CD8-positive, alpha-beta memory T cell (primary cell): ENCODE data around the gene MLEC. TPM values are rescaled to one million over a fixed set of nuclear protein-coding genes. Genes with fewer than 3 reads are reported as not detected.

ENCODE experiments used
- CTCF ChIA-PET: fragments of 350-600 bp; sonication (Branson Sonifier 250); formaldehyde crosslinking; loops from one replicate; lab custom pipeline; 2021; ENCODE audit warnings: antibody characterized with exemption; lab: Charles Lee
- POLR2A ChIA-PET: fragments of 350-600 bp; sonication (Branson Sonifier 250); formaldehyde crosslinking; loops from one replicate; lab custom pipeline; 2021; ENCODE audit warnings: antibody characterized with exemption; lab: Charles Lee
- DNase-seq, 5 donors: peaks; one replicate each; pipeline versions ENCODE4 v3.0.0 to v3.0.0-alpha.2; 2020 to 2022; ENCODE audit warnings: mixed read lengths in 1 of 5
- H3K27ac ChIP-seq: one replicate; pipeline ENCODE4 v1.7.0; 2013; ENCODE audit warnings: low read depth, mild to moderate bottlenecking, low read length, moderate library complexity
- H3K27me3 ChIP-seq: 2 replicates; pipeline ENCODE4 v1.7.0; 2013; ENCODE audit warnings: low read length, mild to moderate bottlenecking; ENCODE audit not compliant: insufficient read depth, poor library complexity, severe bottlenecking
- H3K36me3 ChIP-seq: 2 replicates; pipeline ENCODE4 v1.7.0; 2013; ENCODE audit warnings: mild to moderate bottlenecking, low read length, moderate library complexity; ENCODE audit not compliant: insufficient read depth
- H3K4me1 ChIP-seq: 2 replicates; pipeline ENCODE4 v1.7.0; 2013; ENCODE audit warnings: mild to moderate bottlenecking, low read length, moderate library complexity; ENCODE audit not compliant: insufficient read depth
- H3K4me3 ChIP-seq: 2 replicates; pipeline ENCODE4 v1.7.0; 2013; ENCODE audit warnings: mild to moderate bottlenecking, low read length
- H3K9me3 ChIP-seq: 2 replicates; pipeline ENCODE4 v1.7.0; 2013; ENCODE audit warnings: mild to moderate bottlenecking, low read length
- H3K27ac Mint-ChIP-seq, 8 donors: one replicate each; pipeline ENCODE4 v1.8.0; 2020 to 2021; ENCODE audit warnings: mixed read lengths in 8 of 8, mild to moderate bottlenecking in 6 of 8, inconsistent platforms in 3 of 8, moderate library complexity in 3 of 8
- H3K27me3 Mint-ChIP-seq, 2 donors: one replicate each; pipeline ENCODE4 v1.8.0; 2020 to 2021; ENCODE audit warnings: mixed read lengths in 2 of 2, mild to moderate bottlenecking in 1 of 2, moderate library complexity in 1 of 2
- H3K36me3 Mint-ChIP-seq, 3 donors: one replicate each; pipeline ENCODE4 v1.8.0; 2020 to 2021; ENCODE audit warnings: mixed read lengths in 3 of 3, inconsistent platforms in 1 of 3, mild to moderate bottlenecking in 1 of 3
- H3K4me1 Mint-ChIP-seq, 3 donors: one replicate each; pipeline ENCODE4 v1.8.0; 2020 to 2021; ENCODE audit warnings: mixed read lengths in 3 of 3, inconsistent platforms in 1 of 3, mild to moderate bottlenecking in 1 of 3
- H3K4me3 Mint-ChIP-seq, 7 donors: one replicate each; pipeline ENCODE4 v1.8.0; 2020 to 2021; ENCODE audit warnings: mixed read lengths in 7 of 7, mild to moderate bottlenecking in 6 of 7, moderate library complexity in 4 of 7, inconsistent platforms in 2 of 7
- H3K9me3 Mint-ChIP-seq, 5 donors: one replicate each; pipeline ENCODE4 v1.8.0; 2020 to 2022; ENCODE audit warnings: mixed read lengths in 5 of 5, mild to moderate bottlenecking in 3 of 5, moderate library complexity in 2 of 5, inconsistent platforms in 1 of 5
- polyA plus RNA-seq: library from polyadenylated mRNA; unstranded; fragments of 300-500 nt; fragmentation: Illumina TruSeq; gene quantifications from one replicate; pipeline ENCODE4 v1.2.3, GENCODE V29; 2021
- total RNA-seq, 2 experiments: library from RNA; stranded (reverse); gene quantifications; one replicate each; pipeline ENCODE4 v1.2.3, GENCODE V29; 2021

The MLEC gene
- total and polyA plus RNA-seq, 3 experiments from 2014 or later: 74.9 to 143 (median 130) TPM

DNA sequence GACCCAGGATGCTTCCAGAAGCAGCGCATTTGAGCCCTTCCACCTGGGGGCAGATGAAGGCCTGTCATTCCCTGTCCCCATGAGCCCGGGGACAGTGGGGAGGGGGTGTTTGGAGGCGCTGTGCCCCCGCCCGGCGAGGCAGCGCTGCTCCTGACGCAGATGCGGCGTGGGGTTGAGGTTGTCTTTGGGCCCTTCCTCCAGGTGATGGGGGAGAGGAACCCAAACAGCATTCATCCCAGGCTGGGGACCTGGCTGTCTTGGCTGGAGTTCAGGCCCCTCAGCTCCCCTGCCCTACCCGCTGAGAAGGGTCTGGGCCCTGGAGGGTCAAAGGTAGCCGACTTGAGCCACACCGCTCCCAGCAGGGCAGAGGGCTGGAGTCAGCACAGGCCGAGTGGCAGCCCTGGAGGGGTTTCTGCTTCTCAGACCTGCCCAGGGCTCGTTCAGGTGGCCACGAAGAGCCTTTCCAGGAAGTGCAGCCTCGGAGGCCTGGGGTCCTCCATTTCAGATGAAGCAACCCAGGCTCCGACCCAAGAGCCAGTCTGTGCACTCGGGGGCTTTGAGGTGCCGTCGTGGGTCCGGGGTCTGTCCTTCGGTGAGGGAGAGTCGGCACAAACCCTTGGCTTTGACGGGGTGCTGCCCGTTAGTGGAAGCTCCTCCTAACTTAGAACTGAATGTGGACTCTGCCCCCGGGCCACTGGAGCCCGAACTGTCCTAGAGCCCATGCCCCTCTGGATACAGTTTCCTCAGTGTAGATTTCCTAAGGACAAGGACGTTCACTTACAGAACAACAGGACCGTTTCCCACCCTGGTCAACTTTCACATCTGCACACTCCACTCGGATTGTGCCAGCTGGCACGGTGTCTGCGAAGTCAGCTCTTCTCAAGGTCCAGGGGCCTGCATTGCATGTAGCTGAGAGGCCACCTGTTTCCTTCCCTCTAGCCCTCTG is 54.8 kb downstream of the MLEC start:
- Histone ChIP-seq H3K27ac (no peak overlapping the region), H3K4me1 (no peaks in the 10 kb centered on the region), H3K9me3 (no peaks in the 10 kb centered on the region), H3K4me3 (no peak overlapping the region), H3K27me3 (no peaks in the 10 kb centered on the region), H3K36me3 (no peaks in the 10 kb centered on the region)
- no peak for DNase-seq
- Mint-ChIP-seq H3K4me1 (no peaks in the 10 kb centered on the region), H3K36me3 (peaks cover 0 to 12% (median 0%) of the 10 kb centered on the region in 3 donors), H3K27ac (no peak overlapping the region), H3K9me3 (no peaks in the 10 kb centered on the region), H3K27me3 (no peaks in the 10 kb centered on the region), H3K4me3 (no peak overlapping the region)
- CTCF ChIA-PET: no interaction called here
- POLR2A ChIA-PET: interaction anchor here (0.6 kb wide), 2 partner anchors 76 to 199 kb away, joined by 3 read pairs; no protein-coding TSS in a partner anchor

DNA sequence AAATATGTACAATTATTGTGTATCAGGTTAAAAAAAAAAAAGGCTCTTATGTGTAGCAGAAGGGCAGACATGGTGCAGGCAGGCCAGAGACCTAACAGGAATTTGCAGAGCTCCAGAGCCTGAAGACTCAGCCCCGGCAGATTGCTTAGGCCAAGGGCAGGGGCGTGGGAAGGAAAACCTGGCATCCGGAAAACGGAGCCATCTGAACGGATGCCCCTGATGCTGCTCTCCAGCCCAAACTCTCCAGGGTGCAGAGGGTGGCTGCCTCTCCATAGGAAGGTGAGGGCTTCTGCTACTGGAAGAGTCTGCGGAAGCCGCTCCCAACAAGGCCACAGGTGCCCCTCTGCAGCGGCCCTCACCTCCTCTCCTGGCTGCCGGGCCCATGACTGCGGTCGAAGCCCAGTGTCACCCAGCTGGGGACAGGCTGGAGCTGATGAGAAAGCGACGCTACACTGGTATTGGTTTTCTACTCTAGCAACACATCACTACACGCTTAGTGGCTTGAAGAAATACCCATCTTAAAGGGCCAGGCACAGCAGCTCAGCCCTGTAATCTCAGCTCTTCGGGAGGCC is 58.1 kb downstream of the MLEC start:
- Histone ChIP-seq H3K4me1 (no peaks in the 10 kb centered on the region), H3K27me3 (no peaks in the 10 kb centered on the region), H3K27ac (no peak overlapping the region), H3K9me3 (no peaks in the 10 kb centered on the region), H3K36me3 (no peaks in the 10 kb centered on the region), H3K4me3 (no peak overlapping the region)
- Mint-ChIP-seq H3K27ac (no peak overlapping the region), H3K9me3 (no peaks in the 10 kb centered on the region), H3K27me3 (no peaks in the 10 kb centered on the region), H3K4me1 (peaks cover 0 to 2% (median 2%) of the 10 kb centered on the region in 3 donors), H3K4me3 (no peak overlapping the region), H3K36me3 (peaks cover 0 to 2% (median 0%) of the 10 kb centered on the region in 3 donors)
- ChIA-PET CTCF (no interaction called here), POLR2A (no interaction called here)
- no peak for DNase-seq

- H3K4me3 ChIP-seq: no peak overlapping the region
- no peaks in the 10 kb centered on the region for H3K4me1 ChIP-seq
- Mint-ChIP-seq H3K9me3 (peaks cover 0 to 2% (median 0%) of the 10 kb centered on the region in 5 donors), H3K27me3 (peaks cover 2 to 5% of the 10 kb centered on the region in 2 donors), H3K27ac (no peak overlapping the region), H3K4me1 (peaks cover 0 to 2% (median 2%) of the 10 kb centered on the region in 3 donors), H3K36me3 (no peaks in the 10 kb centered on the region), H3K4me3 (no peak overlapping the region)
- no peak for DNase-seq
- no peaks in the 10 kb centered on the region for H3K27me3 ChIP-seq
- no peak overlapping the region for H3K27ac ChIP-seq
- H3K36me3 ChIP-seq: no peaks in the 10 kb centered on the region
- POLR2A ChIA-PET: no interaction called here
- CTCF ChIA-PET: interaction anchor here (1.3 kb wide), 1 partner anchor 223 kb away, joined by 4 read pairs; no protein-coding TSS in a partner anchor
- H3K9me3 ChIP-seq: no peaks in the 10 kb centered on the region
Measured at GRCh38 chr12:120748242-120748641, 61.3 kb downstream of the MLEC start.

GRCh38 chr12:120749256-120749655 is 62.3 kb downstream of the MLEC start:
- no peaks in the 10 kb centered on the region for H3K27me3 ChIP-seq
- no peaks in the 10 kb centered on the region for H3K36me3 ChIP-seq
- no peaks in the 10 kb centered on the region for H3K4me1 ChIP-seq
- Mint-ChIP-seq H3K9me3 (peaks cover 0 to 6% (median 2%) of the 10 kb centered on the region in 5 donors), H3K27ac (no peak overlapping the region), H3K27me3 (peaks cover 2 to 9% of the 10 kb centered on the region in 2 donors), H3K36me3 (no peaks in the 10 kb centered on the region), H3K4me1 (peaks cover 0 to 2% (median 2%) of the 10 kb centered on the region in 3 donors), H3K4me3 (no peak overlapping the region)
- H3K4me3 ChIP-seq: no peak overlapping the region
- POLR2A ChIA-PET: no interaction called here
- no peaks in the 10 kb centered on the region for H3K9me3 ChIP-seq
- CTCF ChIA-PET: interaction anchor here (1.3 kb wide), 1 partner anchor 222 kb away, joined by 4 read pairs; no protein-coding TSS in a partner anchor
- H3K27ac ChIP-seq: no peak overlapping the region
- DNase-seq: no peak

DNA sequence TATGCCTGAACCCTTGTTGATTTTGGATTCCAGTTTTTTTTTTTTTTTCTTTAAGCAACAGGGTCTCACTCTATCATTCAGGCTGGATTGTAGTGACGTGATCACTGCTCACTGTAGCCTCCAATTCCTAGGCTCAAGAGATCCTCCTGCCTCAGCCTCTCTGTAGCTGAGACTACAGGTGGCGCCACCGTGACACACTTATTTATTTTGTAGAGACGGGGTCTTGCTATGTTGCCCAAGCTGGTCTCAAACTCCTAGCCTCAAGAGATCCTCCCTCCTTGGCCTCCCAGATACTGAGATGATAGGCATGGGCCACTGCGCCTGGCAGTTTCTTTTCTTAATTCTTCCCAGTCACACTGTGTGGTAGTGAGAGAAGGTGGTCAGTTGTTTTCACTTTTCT is 63.9 kb downstream of the MLEC start:
- peaks cover 11 to 16% (median 13%) of the 10 kb centered on the region in 5 donors for H3K9me3 Mint-ChIP-seq
- DNase-seq: no peak
- ChIA-PET CTCF (interaction anchor here (0.9 kb wide), 1 partner anchor 170 kb away, joined by 3 read pairs; the partner anchor contains the start of gene POP5), POLR2A (no interaction called here)
- H3K36me3 Mint-ChIP-seq: no peaks in the 10 kb centered on the region
- H3K4me1 Mint-ChIP-seq: peaks cover 0 to 2% (median 2%) of the 10 kb centered on the region in 3 donors
- Histone ChIP-seq H3K27ac (no peak overlapping the region), H3K4me1 (no peaks in the 10 kb centered on the region), H3K9me3 (no peaks in the 10 kb centered on the region), H3K36me3 (no peaks in the 10 kb centered on the region), H3K4me3 (no peak overlapping the region), H3K27me3 (no peaks in the 10 kb centered on the region)
- H3K27ac Mint-ChIP-seq: no peak overlapping the region
- peaks cover 9 to 19% of the 10 kb centered on the region in 2 donors for H3K27me3 Mint-ChIP-seq
- no peak overlapping the region for H3K4me3 Mint-ChIP-seq

DNA sequence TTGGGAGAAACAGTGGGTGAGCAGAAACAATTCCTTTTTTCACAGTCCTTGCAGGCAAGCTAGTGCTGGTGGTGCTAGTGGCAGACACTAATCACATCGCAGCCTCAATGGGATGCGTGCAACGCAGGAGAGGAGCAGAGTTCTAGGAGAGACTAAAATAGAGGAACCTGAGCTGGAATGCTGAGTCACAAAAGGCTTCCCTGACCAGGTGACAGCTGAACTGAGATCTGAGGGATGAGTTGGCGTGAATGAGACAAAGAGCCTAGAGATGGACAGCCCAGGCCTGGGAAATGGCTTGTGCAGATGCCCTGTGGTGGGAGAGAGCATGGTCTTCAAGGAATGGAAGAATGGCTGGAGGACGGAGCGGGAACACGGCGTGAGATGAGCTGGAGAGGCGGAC is 64.4 kb downstream of the MLEC start:
- Histone ChIP-seq H3K27ac (no peak overlapping the region), H3K9me3 (no peaks in the 10 kb centered on the region), H3K36me3 (no peaks in the 10 kb centered on the region), H3K27me3 (no peaks in the 10 kb centered on the region), H3K4me3 (no peak overlapping the region), H3K4me1 (no peaks in the 10 kb centered on the region)
- H3K4me3 Mint-ChIP-seq: no peak overlapping the region
- ChIA-PET CTCF (no interaction called here), POLR2A (no interaction called here)
- H3K4me1 Mint-ChIP-seq: peaks cover 0 to 2% (median 2%) of the 10 kb centered on the region in 3 donors
- no peak for DNase-seq
- peaks cover 9 to 19% of the 10 kb centered on the region in 2 donors for H3K27me3 Mint-ChIP-seq
- H3K9me3 Mint-ChIP-seq: peaks cover 11 to 16% (median 13%) of the 10 kb centered on the region in 5 donors
- H3K27ac Mint-ChIP-seq: no peak overlapping the region
- H3K36me3 Mint-ChIP-seq: no peaks in the 10 kb centered on the region
